ENCODE results near the gene RERE.

Gene RERE

DNA sequence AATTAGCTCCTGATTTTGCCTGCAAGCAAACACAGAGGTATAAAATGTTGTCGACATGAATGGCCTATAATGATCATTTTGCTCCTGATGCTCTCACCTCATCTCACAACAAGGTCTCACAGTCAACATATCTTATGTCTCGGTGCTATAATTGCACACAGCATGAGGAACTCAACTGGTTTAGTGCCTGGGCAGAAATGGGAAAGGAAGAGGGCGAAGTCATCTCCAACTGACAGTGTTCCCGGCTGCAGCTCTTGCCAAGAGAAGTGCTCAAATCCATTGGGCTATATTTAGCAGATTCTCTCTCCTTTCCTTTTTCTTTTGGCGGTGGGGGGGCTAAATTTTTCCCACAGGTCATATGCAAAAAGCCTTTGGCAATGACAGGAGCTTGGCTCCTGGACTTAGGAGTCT lies 446.5 kb downstream of the RERE start:
- no peak for DNase-seq

DNA sequence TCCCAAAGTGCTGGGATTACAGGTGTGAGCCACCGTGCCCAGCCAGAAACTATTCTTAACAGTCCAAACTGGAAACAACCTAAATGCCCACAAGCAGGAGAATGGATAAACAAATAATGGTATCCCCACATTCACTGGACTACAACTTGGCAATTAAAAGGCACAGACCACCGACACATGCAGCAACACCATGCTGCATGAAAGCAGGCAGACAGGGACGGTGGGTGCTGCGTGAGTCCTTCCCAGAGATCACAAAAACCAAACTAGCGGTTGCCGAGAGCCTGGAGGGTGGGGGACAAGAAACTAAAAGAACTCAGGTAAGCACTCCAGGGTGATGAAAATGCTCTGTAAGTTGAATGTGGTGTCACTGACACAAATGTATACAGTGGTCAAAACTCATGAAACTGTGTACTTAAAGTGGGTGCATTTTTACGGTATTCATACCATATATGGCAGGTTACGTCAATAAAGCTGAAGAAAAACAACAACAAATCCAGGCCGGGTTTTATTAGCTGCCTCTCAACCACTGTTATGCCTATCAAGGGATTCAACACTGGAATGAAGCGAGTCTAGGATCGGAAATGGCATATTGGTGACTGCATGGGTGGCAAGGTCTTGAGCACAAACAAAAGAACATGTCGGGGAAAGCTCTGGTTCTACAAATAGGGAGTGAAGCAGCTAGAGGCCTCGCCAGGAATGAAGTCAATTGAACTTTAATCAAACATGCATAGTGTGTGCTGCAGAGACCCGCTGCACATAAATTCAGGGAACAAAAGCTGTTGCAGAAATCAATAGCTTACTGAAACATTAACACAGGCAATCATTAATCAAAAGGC lies 447.2 kb downstream of the RERE start:
- DNase-seq: no peak

DNA sequence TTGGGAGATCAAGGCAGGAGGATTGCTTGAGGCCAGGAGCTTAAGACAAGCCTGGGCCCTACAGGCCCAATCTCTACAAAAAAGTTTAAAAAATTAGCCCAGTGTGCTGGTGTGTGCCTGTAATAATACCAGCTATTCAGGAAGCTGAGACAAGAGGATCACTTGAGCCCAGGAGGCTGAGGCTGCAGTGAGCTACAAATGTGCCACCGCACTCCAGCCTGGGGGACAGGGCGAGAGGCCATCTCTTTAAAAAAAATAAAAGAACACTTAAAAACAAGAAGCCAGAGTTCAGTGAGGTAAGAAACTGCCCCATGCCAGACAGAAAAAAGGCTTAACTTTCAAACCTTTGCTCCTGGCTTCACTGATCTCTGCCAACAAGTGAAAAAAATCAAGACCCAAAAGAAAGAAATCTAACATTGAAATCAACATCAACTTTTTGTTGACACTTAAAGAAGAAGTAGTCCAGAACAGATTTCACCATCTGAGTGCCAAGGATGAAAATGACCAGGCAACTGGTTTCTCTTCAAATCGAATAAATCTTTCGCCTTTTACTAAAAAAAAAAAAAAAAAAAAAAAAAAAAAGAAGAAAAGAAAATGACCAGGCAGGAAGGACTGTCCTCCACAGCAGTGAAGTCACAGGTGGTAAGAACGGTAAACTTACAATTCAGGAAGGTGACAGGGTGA lies 448.3 kb downstream of the RERE start:
- DNase-seq: no peak

DNA sequence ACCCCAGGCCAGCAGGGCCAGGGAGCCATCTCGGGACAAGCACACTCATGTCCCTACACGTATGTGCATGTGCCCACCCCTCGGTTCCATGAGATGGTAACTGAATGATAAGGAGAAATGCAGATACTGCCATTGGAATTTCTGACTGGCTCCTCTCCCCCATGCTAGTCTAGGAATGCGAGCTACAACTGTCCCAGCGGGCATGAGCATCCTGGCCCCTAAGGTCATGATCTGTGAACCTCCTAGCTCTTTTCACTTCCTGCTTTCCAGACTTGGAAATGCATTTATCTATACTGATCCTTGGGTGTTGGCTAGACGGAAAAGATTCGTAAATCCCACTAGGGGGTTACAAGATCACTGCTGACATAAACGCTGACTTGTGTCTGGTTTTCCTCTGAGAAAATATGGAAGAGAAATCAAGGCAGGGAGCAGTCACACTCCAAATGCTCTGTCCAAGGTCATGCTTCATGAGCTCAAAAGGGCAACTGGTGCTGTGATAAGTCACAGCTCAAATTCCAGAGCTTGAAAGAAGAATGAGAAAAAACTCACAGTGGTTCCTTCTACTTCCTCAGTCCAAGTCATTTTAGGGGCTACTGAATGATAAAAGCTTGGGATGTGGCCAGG lies 449.8 kb downstream of the RERE start:
- no peak for DNase-seq

DNA sequence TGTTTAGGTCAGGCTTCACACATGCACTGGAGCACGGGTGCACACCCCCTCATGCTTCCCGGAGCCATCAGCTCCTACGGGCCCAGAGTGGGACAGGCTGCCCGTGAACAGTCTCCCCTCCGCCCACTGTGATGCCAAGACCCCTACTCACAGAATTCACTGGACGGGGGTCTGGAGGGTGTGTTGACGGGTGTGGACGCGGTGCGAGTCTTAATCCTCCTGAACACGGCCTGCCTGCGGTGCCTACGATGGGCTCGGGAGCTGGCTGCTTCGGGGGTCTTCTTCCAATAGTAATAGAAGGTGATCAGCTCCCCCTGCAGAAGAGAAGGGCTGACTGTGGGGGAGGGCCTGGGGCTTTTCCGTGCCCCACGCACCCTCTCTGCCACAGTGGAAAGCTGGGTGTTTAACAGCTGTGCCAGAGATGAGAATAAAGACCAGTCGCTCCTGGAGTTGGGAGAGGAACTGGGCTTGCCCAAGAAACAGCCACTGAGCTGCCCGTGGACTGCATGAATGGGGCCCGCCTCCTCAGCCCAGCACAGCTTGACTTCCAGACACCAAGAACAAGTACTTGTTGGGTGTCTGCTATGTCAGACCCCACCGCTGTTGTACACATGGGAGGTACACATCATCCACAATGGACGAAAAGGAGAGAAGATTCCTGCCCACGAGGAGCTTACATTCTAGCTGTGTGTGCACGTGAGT lies 451.6 kb downstream of the RERE start:
- no peak for DNase-seq

DNA sequence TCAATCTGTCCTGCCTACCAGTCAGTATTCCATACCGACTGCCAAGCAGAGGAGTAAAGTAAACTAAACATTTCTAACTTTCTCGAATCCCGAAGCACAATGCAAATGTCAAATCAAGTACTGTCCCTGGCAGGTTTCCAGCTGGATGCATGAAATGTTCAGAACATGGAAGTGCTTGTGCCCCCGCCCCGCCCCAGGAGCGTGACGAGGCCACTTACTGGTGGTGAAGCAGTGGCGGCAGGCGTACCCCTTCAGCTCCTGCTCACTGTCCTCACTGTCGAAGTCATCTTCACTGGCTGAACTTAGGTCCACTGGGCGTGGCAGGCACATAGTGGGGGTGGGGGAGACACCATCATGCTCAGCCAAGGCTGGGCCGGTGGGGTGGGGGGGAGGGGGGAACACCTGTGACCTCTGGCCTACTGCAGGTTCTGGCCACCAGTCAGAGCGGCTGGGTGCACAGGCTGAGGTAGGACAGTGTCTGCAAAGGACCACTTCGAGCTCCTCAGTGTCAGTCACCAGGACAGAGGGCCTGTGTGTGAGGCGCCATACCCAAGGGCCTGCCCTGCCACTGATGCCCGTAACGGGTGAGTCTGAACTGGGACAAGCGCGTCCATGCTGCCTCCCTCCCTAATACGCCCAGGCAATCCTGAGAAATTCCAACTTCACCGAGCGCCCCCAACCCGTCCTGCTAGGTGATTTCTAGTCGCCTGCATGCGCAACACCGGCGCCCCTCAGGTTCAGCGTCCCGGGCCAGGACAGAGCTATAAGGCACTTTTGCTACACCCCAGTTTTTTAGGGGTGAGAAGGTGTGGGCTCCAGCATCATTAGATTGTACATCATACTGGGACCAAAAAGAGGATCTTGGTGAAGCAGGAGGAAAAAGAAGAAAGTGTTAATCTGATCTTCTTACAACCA lies 452.7 kb downstream of the RERE start:
- no peak for DNase-seq

DNA sequence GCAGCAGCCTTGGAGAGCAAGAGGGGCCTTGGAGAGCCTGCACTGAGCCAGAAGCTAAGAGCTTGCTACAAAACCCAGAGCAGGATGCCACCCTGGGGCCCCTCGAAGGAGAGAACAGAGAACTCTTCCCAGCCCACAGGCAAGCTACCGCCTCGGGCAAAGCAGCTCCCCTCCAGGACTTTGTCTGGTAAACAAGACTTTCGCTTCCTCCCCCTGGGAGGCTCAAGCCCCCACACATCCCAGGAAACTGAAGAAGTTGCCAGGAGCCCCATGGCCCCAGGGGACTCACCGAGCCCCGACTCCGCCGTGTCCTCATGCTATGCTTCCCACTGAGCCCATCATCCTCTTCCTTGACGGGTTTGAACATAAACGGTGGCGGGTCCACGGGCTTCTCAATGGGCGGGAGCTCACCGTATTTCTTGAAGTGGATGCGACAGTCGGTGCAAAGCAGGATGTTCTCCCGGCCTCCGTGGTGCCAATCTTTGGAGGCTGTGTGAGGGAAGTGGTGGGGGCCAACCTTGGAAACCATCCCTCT lies 453.6 kb downstream of the RERE start:
- no peak for DNase-seq

DNA sequence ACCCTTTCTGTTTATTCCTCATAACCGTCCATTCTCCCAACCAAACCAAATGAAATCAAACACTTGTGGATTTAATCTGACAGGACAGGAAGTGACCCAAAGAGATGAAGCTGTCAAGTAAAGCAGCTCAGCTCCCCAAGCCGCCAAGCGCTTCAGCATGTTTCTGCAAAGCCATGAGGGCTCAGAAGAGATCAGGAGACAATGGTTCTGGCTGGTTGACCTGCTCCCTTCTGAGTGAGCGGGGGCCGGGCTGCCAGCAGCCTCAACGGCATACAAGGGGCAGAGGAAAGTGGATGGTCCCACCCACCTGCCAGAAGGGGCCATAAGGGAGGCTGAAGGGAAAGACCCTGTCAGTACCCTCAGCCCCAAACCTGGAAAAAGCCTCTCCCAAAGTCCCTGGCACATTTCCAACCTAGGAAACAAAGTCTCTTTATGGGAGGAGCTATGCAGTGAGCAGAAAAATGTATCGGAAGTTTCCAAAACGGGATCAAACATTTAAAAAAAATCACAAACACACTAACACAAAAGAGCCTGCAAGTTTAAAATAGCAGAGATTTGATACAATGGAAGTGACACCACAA lies 454.2 kb downstream of the RERE start:
- no peak for DNase-seq

DNA sequence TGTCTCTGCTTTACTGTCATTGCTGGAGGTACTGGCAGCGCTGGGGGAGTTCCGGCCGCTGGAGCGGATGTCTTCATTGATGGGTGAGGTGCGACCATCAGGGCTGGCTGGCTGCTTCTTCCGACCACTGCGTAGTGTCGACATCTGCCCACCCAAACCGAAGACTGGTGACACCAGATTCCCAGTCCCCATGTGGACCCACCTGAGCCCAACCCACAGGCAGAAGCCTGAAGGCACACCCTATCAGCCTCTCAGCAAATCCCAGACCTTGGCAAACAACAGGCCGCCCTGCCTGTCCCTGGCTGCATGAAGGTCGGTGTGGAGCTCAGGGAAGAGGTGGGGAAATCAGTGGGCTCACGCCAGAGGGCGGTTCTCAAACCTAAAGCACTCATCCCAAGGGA lies 454.7 kb downstream of the RERE start:
- no peak for DNase-seq

DNA sequence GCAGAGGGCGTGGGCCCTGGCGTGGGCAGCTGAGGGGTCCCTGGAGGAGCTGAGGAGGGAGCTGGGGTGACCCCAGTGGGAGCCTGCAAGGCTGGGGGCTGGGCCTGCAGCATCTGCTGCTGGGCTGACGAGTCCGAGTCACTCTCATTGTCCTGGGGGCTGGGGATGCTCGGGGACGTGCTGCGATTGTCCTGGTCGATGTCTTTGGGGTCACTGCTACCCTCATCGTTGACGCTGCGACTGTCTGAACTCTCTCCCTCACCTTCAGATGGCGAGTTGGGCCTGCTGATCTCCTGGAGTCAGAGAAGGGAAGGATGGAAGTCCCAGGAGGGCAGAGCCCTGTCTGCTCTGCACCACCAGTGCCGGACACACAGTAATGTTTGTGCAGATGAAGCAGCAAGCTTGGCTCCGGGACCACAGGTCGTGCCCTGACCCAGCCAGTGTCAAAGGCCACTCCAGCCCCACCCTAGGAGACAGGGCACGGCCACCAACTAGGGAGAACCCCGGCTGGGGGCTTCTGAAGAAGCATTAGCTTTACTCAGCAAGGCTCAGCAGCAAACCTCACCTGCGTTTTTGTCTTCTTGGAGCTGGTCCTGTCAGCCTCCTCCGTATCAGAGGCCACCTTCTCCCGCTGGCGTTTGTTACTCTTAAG lies 456.1 kb downstream of the RERE start:
- DNase-seq: no peak

DNA sequence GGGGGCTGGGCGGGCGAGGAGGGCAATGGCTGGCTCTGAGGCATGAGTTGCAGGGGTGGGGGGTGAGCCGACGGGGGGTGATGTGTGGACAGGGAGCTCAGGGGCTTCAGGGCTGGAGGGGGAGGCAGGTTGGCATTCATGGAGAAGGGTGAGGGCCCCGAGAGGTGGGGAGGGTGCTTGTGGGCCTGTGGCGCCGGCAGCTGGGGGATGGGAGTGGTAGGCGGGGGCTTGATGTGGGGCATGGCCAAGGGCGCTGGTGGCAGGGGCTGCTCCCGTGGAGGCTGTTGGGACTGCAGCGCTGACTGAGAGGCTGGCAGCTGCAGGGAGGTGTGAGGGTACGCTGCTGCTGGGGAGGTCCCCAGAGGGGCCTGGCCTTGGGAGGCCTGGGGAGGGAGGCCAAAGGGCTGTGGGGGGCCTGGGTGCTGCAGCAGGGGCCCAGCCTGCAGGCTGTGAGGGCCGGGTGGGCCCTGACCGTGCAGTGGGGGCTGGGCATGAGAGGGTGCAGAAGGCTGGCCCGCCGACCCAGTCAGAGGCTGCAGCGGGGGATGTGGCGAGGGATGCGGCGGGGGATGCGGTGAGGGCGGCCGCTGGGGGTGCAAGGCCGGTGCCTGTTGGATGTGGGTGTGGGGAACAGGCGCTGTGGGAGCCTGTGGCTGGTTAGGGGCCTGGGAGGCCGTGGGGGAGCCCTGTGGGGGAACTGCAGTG lies 456.8 kb downstream of the RERE start:
- no peak for DNase-seq

DNA sequence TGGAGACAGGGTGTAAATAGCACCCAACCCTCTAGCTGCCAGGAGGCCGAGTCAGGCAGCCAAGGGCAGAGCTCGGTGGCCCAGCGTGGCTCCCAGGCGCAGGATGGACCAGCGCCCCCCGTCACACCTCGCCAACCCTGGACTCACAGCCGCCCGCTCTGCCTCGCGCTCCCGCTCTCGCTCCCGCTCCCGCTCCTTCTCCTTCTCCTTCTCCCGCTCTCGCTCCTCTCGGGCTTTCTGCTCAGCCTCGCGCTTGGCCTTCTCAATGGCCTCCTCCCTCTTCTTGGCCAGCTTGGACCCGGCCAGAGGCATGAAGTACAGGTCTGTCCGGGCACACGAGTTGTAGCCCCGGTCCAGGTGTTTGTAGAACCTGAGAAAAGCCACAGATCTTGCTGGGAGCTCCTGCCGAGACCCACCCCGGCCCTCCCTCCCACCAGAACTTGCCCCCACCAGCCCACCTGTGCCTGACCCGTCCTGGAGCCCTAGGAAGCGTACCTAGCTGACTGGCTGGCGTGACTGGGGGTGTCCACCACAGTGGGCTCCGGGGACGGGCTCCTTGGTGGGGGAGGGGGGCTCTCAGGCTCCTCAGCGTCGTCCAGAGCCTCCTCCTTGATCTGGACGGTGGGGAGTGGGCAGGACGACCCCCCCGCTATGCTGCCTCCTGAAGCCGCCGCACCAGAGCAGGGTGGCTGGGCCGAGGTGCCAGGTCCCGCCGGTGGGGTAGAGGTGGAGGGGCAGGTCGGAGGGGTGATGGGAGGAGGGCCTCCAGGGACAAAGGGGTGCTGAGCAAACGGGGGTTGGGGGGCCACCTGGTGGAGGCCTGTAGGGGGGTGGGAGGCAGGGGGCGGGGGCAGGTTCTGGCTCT lies 457.6 kb downstream of the RERE start:
- DNase-seq: no peak

DNA sequence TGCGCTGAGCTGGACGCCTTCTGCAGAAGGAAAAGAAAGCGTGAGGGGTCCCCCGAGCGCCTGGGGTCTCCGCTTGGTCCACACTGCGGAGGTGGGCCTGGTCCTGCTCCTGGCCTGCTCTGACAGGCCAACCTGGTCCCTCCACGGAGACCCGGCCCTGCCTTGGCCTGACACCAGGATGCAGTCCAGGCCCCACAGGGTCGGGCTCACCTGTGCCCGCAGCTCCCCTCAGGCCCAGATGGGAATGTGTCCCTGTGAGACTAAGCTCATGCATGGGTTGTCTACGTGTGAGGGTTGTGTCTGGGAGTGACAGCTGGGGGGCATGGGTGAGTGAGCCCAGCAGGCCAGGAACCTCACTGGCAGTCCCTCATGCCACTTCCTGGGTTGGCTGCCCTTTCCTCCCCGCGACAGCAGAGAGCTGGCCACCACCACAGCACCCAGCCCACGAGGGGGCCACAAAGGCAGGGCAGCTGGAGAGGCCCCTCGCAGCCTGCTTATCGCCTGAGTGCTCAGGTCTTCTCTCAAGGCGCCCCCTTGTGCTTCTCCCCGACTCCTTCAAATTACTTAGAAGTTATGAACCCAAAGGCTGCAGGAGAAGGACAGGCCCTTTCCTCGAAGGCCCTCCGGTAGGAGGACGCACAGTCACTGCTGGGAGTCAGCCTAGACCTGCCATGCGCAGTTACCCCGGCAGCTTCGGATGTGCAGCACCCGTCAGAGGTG lies 458.4 kb downstream of the RERE start:
- no peak for DNase-seq

DNA sequence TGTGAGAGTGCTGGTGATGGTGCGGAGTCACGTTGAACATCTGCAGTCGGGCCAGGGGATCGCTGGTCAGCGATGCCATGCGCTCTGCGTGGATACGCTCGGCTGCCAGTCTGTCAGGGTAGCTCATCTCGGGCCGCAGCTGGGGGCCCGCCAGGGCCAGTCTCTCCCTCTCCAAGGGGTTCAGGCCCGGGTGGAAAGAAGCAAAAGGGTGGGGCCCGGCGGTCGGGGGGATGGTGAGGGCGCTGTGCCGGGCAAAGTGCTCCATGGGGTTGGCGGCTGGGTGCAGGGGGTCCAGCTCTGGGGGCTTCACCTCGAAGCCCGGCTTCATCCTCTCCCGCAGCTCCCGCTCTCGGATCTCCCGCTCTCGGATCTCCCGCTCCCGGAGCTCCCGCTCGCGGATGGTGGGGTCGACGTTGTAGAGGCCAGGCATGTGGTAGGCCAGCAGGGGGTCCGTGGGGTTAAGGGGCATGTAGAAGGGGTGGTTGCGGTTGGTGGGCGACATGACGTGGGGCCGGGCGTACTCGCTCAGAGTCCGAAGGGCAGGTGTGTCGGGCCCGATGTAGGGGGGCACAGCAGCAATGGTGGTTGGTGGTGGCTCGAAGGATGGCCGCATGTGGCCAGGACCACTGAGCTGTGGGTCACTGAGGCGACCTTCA lies 459.1 kb downstream of the RERE start:
- no peak for DNase-seq

DNA sequence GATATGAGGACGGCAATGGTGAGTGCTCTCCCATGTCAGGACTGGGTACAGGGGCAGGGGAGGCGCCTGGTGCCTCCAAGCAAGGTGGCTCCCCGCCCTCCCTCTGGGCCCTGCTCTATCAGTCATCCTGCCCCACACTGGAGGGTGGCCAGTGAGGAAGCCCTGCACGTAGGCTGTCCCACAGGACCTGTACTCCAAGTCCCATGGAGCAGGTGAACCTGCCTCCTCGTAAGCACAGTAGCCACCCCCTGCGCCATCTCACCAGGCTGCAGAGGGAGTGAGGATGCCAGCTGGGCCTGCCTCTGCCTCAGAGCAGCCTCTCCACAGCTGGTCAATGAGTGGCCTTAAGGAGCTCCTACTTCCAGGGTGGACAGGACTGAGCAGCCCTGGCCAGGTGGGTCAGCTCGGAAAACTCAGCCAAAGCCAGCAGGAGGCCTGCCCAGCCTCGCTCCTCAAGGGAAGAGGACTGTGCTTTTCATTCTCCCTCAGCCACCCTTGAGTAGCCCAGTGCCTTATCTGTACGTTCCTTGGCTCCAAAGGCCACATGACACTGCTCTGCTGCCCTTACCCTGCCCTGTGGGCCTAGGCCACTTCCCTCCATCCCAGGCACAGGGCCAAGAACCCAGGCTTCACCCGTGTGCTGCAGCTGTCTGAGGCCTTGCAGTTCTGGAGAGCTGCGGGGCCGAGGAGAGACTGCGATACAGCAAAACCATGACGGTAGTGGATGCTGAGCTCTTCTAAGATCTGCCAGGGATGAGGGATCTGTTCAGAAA lies 459.9 kb downstream of the RERE start:
- no peak for DNase-seq

DNA sequence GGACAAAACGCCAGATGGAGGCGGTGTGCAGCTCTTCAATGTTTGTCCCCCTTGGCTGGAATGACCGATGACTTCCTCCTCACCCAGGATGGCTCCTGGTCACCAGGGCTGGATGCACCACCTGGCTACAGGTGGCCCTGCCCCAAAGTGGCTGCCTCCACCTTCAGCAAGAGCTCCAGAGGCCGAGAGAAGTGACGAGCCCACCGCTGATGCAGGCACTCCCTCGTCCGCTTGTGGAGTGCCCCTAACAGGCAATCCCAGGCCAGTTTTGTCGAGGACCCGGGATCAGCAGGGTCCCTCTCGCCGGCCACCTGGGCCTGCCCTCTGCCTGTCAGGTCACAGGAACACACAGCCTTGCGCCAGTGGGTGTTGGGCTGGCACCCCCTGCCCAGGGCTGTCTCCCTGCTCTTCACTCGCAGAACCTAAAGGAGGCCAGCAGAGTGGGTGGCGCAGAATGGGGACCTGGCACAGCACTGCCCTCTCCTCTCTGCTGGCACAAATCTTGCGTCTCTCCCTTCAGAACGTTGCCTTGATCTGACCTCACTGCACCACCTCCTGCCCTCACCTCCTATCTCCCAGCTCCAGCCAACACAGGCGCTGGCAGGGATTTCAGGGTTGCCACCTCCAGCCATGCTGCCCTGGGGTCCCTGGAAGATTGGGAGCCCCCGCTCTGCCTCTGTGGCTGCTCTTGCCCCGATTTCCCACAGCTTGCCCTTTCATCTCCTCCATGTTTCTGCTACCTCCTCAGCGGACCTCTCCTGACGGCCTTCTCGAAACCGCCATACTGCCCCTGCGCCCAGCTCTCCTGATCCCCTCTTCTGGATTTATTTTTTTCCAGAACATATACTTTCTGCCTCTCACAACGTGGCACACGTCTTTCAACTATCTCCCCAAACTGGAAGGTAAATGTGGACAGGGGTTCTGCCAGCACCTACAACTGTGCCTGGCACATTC lies 460.9 kb downstream of the RERE start:
- DNase-seq: no peak
